Ectodermal cell (in vitro differentiated cells): Measurements from ENCODE around the gene SPACDR.

Experiments used
- H3K27ac ChIP-seq: 2 replicates; pipeline ENCODE4 v1.7.0; 2013; ENCODE audit warnings: mild to moderate bottlenecking, low read depth, low read length; ENCODE audit not compliant: insufficient read depth, poor library complexity, severe bottlenecking
- H3K27me3 ChIP-seq: 2 replicates; pipeline ENCODE4 v1.7.0; 2013; ENCODE audit warnings: mild to moderate bottlenecking, low read length; ENCODE audit not compliant: insufficient read depth, control insufficient read depth, poor library complexity, severe bottlenecking
- H3K36me3 ChIP-seq: one replicate; pipeline ENCODE4 v1.7.0; 2013; ENCODE audit warnings: low read length; ENCODE audit not compliant: control insufficient read depth, insufficient read depth
- H3K4me1 ChIP-seq: one replicate; pipeline ENCODE4 v1.7.0; 2013; ENCODE audit warnings: low read length; ENCODE audit not compliant: control insufficient read depth, insufficient read depth
- H3K4me3 ChIP-seq: 2 replicates; pipeline ENCODE4 v1.7.0; 2013; ENCODE audit warnings: low read depth, low read length, control low read depth; ENCODE audit not compliant: insufficient read depth
- H3K9me3 ChIP-seq: 2 replicates; pipeline ENCODE4 v1.7.0; 2013; ENCODE audit warnings: mild to moderate bottlenecking, low read length, moderate library complexity; ENCODE audit not compliant: control insufficient read depth
- WGBS, 2 experiments: methylation state at CpG; one replicate each; pipeline ENCODE4 v1.1.7; 2013; ENCODE audit warnings: missing lambda C conversion rate in 2 of 2; 5-methylcytosine and 5-hydroxymethylcytosine counted together

SPACDR gene

GRCh38 chr7:100485471-100485876 lies 21.4 kb upstream of the SPACDR start:
- Histone ChIP-seq H3K4me3 (no peak overlapping the region), H3K27ac (no peak overlapping the region), H3K27me3 (peaks cover 5% of the 10 kb centered on the region), H3K9me3 (no peaks in the 10 kb centered on the region), H3K4me1 (peaks cover 43% of the 10 kb centered on the region), H3K36me3 (no peaks in the 10 kb centered on the region)
- WGBS, 2 experiments, result 59 to 68% methylated on average over 4 of the region's 4 CpGs

- peak overlapping the region; percentile 61 for H3K4me3 ChIP-seq
- no peak overlapping the region for H3K27ac ChIP-seq
- H3K27me3 ChIP-seq, result peaks cover 5% of the 10 kb centered on the region
- 90 to 92% methylated on average over 6 of the region's 6 CpGs for WGBS, 2 experiments
- H3K9me3 ChIP-seq, result no peaks in the 10 kb centered on the region
- no peaks in the 10 kb centered on the region for H3K36me3 ChIP-seq
- H3K4me1 ChIP-seq, result peaks cover 39% of the 10 kb centered on the region
Measured at GRCh38 chr7:100484673-100485045, 20.6 kb upstream of the SPACDR start.

- 13% methylated on average over 45 of the region's 45 CpGs for WGBS, 2 experiments
- peak within 1 kb of the TSS; percentile 61 for H3K4me3 ChIP-seq
- no peak within 1 kb of the TSS for H3K27ac ChIP-seq
- H3K36me3 ChIP-seq, result no peaks in the 10 kb centered on the region
- H3K4me1 ChIP-seq, result peaks cover 34% of the 10 kb centered on the region
- peaks cover 5% of the 10 kb centered on the region for H3K27me3 ChIP-seq
- no peaks in the 10 kb centered on the region for H3K9me3 ChIP-seq
Measured at GRCh38 chr7:100483722-100484672, 19.9 kb upstream of the SPACDR start, which contains the start of gene NYAP1. TSS of gene NYAP1 (plus strand) at chr7:100483927. CDS start at chr7:100485312, 1,385 bp downstream.

- Histone ChIP-seq H3K4me3 (peak overlapping the region; percentile 61), H3K27me3 (peaks cover 5% of the 10 kb centered on the region), H3K36me3 (no peaks in the 10 kb centered on the region), H3K4me1 (peaks cover 26% of the 10 kb centered on the region), H3K9me3 (no peaks in the 10 kb centered on the region), H3K27ac (no peak overlapping the region)
- 1% methylated on average over 79 of the region's 79 CpGs for WGBS, 2 experiments
Measured at GRCh38 chr7:100483090-100483721, 19.1 kb upstream of the SPACDR start.

GRCh38 chr7:100482728-100483089 lies 18.6 kb upstream of the SPACDR start:
- Histone ChIP-seq H3K27me3 (peaks cover 5% of the 10 kb centered on the region), H3K36me3 (no peaks in the 10 kb centered on the region), H3K4me3 (peak overlapping the region; percentile 61), H3K27ac (no peak overlapping the region), H3K9me3 (no peaks in the 10 kb centered on the region), H3K4me1 (peaks cover 27% of the 10 kb centered on the region)
- WGBS, 2 experiments, result 61 to 63% methylated on average over 14 of the region's 14 CpGs

GRCh38 chr7:100481466-100481865 lies 17.4 kb upstream of the SPACDR start:
- Histone ChIP-seq H3K36me3 (no peaks in the 10 kb centered on the region), H3K27ac (no peak overlapping the region), H3K27me3 (peaks cover 5% of the 10 kb centered on the region), H3K9me3 (no peaks in the 10 kb centered on the region), H3K4me1 (peaks cover 26% of the 10 kb centered on the region), H3K4me3 (no peak overlapping the region)
- 92 to 93% methylated on average over 1 of the region's 1 CpG for WGBS, 2 experiments

- Histone ChIP-seq H3K27me3 (peaks cover 5% of the 10 kb centered on the region), H3K4me1 (peaks cover 23% of the 10 kb centered on the region), H3K27ac (peak within 1 kb of the TSS; percentile 36), H3K9me3 (no peaks in the 10 kb centered on the region), H3K4me3 (peak within 1 kb of the TSS; percentile 82), H3K36me3 (no peaks in the 10 kb centered on the region)
- WGBS, 2 experiments, result 0% methylated on average over 27 of the region's 27 CpGs
Measured at GRCh38 chr7:100478958-100479660, 15.0 kb upstream of the SPACDR start, which contains the start of gene TSC22D4. TSS of gene TSC22D4 (minus strand) at chr7:100479214. CDS start at chr7:100478038, 1,176 bp downstream.

GRCh38 chr7:100477871-100478267 lies 13.8 kb upstream of the SPACDR start:
- H3K27me3 ChIP-seq, result peaks cover 4% of the 10 kb centered on the region
- 29 to 36% methylated on average over 16 of the region's 16 CpGs for WGBS, 2 experiments
- no peaks in the 10 kb centered on the region for H3K36me3 ChIP-seq
- H3K9me3 ChIP-seq, result no peaks in the 10 kb centered on the region
- H3K27ac ChIP-seq, result no peak overlapping the region
- peak overlapping the region; percentile 82 for H3K4me3 ChIP-seq
- peaks cover 23% of the 10 kb centered on the region for H3K4me1 ChIP-seq

- no peaks in the 10 kb centered on the region for H3K36me3 ChIP-seq
- no peaks in the 10 kb centered on the region for H3K27me3 ChIP-seq
- no peak overlapping the region for H3K27ac ChIP-seq
- peak overlapping the region; percentile 82 for H3K4me3 ChIP-seq
- 66 to 72% methylated on average over 30 of the region's 30 CpGs for WGBS, 2 experiments
- H3K9me3 ChIP-seq, result no peaks in the 10 kb centered on the region
- H3K4me1 ChIP-seq, result peaks cover 23% of the 10 kb centered on the region
Measured at GRCh38 chr7:100476903-100477870, 13.1 kb upstream of the SPACDR start.
